HCT116 (cell line): ENCODE results near the gene RANBP1. TPM values are rescaled to one million over a fixed set of nuclear protein-coding genes. Genes with fewer than 3 reads are reported as not detected.

Experiments
- ATAC-seq: fragments of 200-7000 bp; cut with Tn5 transposase; 2 replicates; pipeline ENCODE4 v1.9.1; 2020; ENCODE audit warnings: mild to moderate bottlenecking, moderate library complexity
- BruUV-seq: library from RNA; stranded (reverse); fragments of 400-500 nt; replicated peaks from 2 replicates; lab custom pipeline; 2021; lab: Mats Ljungman, UMichigan
- CTCF ChIA-PET: fragments of 300-600 bp; sonication (Branson Sonifier 250); formaldehyde crosslinking; loops from one replicate; lab custom pipeline; 2021; ENCODE audit warnings: antibody characterized with exemption; lab: Charles Lee
- POLR2A ChIA-PET: fragments of 300-600, 350-600 bp; sonication (Branson Sonifier 250); formaldehyde crosslinking; loops from one replicate; lab custom pipeline; 2021; ENCODE audit warnings: antibody characterized with exemption; lab: Charles Lee
- RAD21 ChIA-PET, 2 experiments: fragments of 300-600 bp; sonication (Branson Sonifier 250); formaldehyde crosslinking; loops; one replicate each; lab custom pipeline; 2023; ENCODE audit warnings: low total read pairs in 2 of 2; ENCODE audit not compliant: uncharacterized antibody in 2 of 2, unreplicated experiment in 2 of 2, low non-redundant PET in 1 of 2; lab: Charles Lee
- DNase-seq: peaks from one replicate; pipeline ENCODE4 v3.0.0-alpha.2; 2010; ENCODE audit warnings: low read depth, low spot score
- H2AFZ ChIP-seq: fragments of 200-600 bp; shearing (Covaris generic), sonication (generic); 2 replicates; pipeline ENCODE4 v1.6.1; 2017; ENCODE audit warnings: low read depth, mixed run types, mixed read lengths, antibody characterized with exemption, low read length; ENCODE audit not compliant: poor library complexity, severe bottlenecking
- H3K27ac ChIP-seq: 2 replicates; pipeline ENCODE4 v1.5.1; 2012; ENCODE audit warnings: low read depth, low read length
- H3K27me3 ChIP-seq: fragments of 200-600 bp; sonication (generic); 2 replicates; pipeline ENCODE4 v1.6.1; 2016; ENCODE audit warnings: mixed run types, low read length, mixed read lengths; ENCODE audit not compliant: insufficient read depth
- H3K36me3 ChIP-seq, 2 experiments: fragments of 200-500 bp in 1 of 2; fragments of 200-600 bp in 1 of 2; sonication (Bioruptor generic) in 1 of 2; sonication (generic) in 1 of 2; 2 replicates each; pipeline versions ENCODE4 v1.5.1 to v1.6.1; 2014 to 2016; ENCODE audit warnings: low read length in 2 of 2, inconsistent platforms in 1 of 2, mixed read lengths in 1 of 2, mixed run types in 1 of 2; ENCODE audit not compliant: insufficient read depth in 2 of 2, control insufficient read depth in 1 of 2
- H3K4me1 ChIP-seq, 2 experiments: fragments of 200-600 bp in 1 of 2; sonication (generic) in 1 of 2; 2 replicates each; pipeline versions ENCODE4 v1.5.1 to v1.6.1; 2012 to 2017; ENCODE audit warnings: low read length in 2 of 2, inconsistent platforms in 1 of 2, mild to moderate bottlenecking in 1 of 2, mixed read lengths in 1 of 2, mixed run types in 1 of 2, moderate library complexity in 1 of 2; ENCODE audit not compliant: insufficient read depth in 2 of 2, control insufficient read depth in 1 of 2
- H3K4me2 ChIP-seq: fragments of 200-600 bp; sonication (generic); 2 replicates; pipeline ENCODE4 v1.6.1; 2017; ENCODE audit warnings: mixed run types, low read length, mixed read lengths
- H3K4me3 ChIP-seq, 2 experiments: fragments of 200-600 bp in 1 of 2; sonication (generic) in 1 of 2; replicated peaks in 1 of 2; 2 replicates each; pipeline ENCODE4 v1.5.1; 2011 to 2016; ENCODE audit warnings: low read length in 2 of 2, control low read depth in 1 of 2, low read depth in 1 of 2, mild to moderate bottlenecking in 1 of 2, mixed read lengths in 1 of 2, mixed run types in 1 of 2
- H3K79me2 ChIP-seq: fragments of 200-600 bp; sonication (generic); 2 replicates; pipeline ENCODE4 v1.6.1; 2017; ENCODE audit warnings: mild to moderate bottlenecking, mixed run types, low read length, moderate library complexity, mixed read lengths; ENCODE audit not compliant: insufficient read depth
- H3K9ac ChIP-seq: fragments of 200-600 bp; sonication (generic); 2 replicates; pipeline ENCODE4 v1.6.1; 2016; ENCODE audit warnings: low read length, mixed read lengths
- H3K9me2 ChIP-seq: fragments of 200-600 bp; sonication (generic), shearing (Covaris generic); 2 replicates; pipeline ENCODE4 v1.6.1; 2017; ENCODE audit warnings: mixed run types, mild to moderate bottlenecking, moderate library complexity; ENCODE audit not compliant: insufficient read depth
- H3K9me3 ChIP-seq, 2 experiments: fragments of 200-500 bp in 1 of 2; fragments of 200-600 bp in 1 of 2; sonication (Bioruptor generic) in 1 of 2; sonication (generic) in 1 of 2; 2 replicates each; pipeline ENCODE4 v1.6.1; 2014 to 2017; ENCODE audit warnings: low read length in 2 of 2, mixed read lengths in 2 of 2, inconsistent platforms in 1 of 2, low read depth in 1 of 2, mild to moderate bottlenecking in 1 of 2, mixed run types in 1 of 2, moderate library complexity in 1 of 2; ENCODE audit not compliant: control insufficient read depth in 1 of 2, insufficient read depth in 1 of 2
- H4K20me1 ChIP-seq: fragments of 200-600 bp; sonication (generic), shearing (Covaris generic); 2 replicates; pipeline ENCODE4 v1.6.1; 2017; ENCODE audit warnings: mixed run types, mild to moderate bottlenecking, moderate library complexity; ENCODE audit not compliant: insufficient read depth
- EGR1 ChIP-seq: IDR thresholded peaks from 2 replicates; pipeline ENCODE4 v1.6.1; 2012; ENCODE audit warnings: low read depth
- FOSL1 ChIP-seq: IDR thresholded peaks from 2 replicates; pipeline ENCODE4 v1.6.1; 2012; ENCODE audit warnings: low read depth
- POLR2AphosphoS5 ChIP-seq: IDR thresholded peaks from 2 replicates; pipeline ENCODE4 v1.6.1; 2011; ENCODE audit warnings: mild to moderate bottlenecking, low read depth, low read length, moderate library complexity
- RAD21 ChIP-seq: IDR thresholded peaks from 2 replicates; pipeline ENCODE4 v1.6.1; 2012; ENCODE audit warnings: low read depth, mild to moderate bottlenecking
- SIN3A ChIP-seq: IDR thresholded peaks from 2 replicates; pipeline ENCODE4 v1.6.1; 2012; ENCODE audit warnings: low read depth
- ZFX ChIP-seq: fragments of 450-650 bp; IDR thresholded peaks from 2 replicates; pipeline ENCODE4 v1.6.1; 2017
- ZNF274 ChIP-seq: fragments of 200-500 bp; sonication (Bioruptor generic); IDR thresholded peaks from 2 replicates; pipeline ENCODE4 v1.6.1; 2014; ENCODE audit warnings: mild to moderate bottlenecking, low read depth, low read length, inconsistent platforms
- intact Hi-C: fragments of 100-400 bp; cut with micrococcal nuclease; formaldehyde crosslinking; loops from 2 replicates; pipeline ENCODE4 v1.10.0; 2022
- total RNA-seq: library from RNA; stranded (reverse); gene quantifications from one replicate; pipeline ENCODE4 v1.2.1, GENCODE V29; 2021; ENCODE audit not compliant: unreplicated experiment
- TF ChIP-seq, protein P1 (sequence below): IDR thresholded peaks from 2 replicates; pipeline ENCODE4 v1.6.1; 2012
- TF ChIP-seq, protein P2 (sequence below): IDR thresholded peaks from 2 replicates; pipeline ENCODE4 v1.6.1; 2011; ENCODE audit warnings: mild to moderate bottlenecking, low read length, moderate library complexity; ENCODE audit not compliant: insufficient replicate concordance; ENCODE audit errors: extremely low read depth

RANBP1 gene
- total RNA-seq, 1 experiment from 2014 or later = 351 TPM

- ChIA-PET CTCF (no interaction called here), POLR2A (no interaction called here), RAD21 (no interaction called here)
- no peaks in the 10 kb centered on the region for H3K27me3 ChIP-seq
- no peak for TF ChIP-seq ZFX
- no peak for TF ChIP-seq EGR1
- TF ChIP-seq POLR2AphosphoS5 = no peak
- no peak for TF ChIP-seq FOSL1
- TF ChIP-seq, protein P1, sequence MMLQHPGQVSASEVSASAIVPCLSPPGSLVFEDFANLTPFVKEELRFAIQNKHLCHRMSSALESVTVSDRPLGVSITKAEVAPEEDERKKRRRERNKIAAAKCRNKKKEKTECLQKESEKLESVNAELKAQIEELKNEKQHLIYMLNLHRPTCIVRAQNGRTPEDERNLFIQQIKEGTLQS = no peak
- TF ChIP-seq, protein P2, sequence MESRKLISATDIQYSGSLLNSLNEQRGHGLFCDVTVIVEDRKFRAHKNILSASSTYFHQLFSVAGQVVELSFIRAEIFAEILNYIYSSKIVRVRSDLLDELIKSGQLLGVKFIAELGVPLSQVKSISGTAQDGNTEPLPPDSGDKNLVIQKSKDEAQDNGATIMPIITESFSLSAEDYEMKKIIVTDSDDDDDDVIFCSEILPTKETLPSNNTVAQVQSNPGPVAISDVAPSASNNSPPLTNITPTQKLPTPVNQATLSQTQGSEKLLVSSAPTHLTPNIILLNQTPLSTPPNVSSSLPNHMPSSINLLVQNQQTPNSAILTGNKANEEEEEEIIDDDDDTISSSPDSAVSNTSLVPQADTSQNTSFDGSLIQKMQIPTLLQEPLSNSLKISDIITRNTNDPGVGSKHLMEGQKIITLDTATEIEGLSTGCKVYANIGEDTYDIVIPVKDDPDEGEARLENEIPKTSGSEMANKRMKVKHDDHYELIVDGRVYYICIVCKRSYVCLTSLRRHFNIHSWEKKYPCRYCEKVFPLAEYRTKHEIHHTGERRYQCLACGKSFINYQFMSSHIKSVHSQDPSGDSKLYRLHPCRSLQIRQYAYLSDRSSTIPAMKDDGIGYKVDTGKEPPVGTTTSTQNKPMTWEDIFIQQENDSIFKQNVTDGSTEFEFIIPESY = no peak
- no peak for TF ChIP-seq RAD21
- no peak for TF ChIP-seq ZNF274
- TF ChIP-seq SIN3A = no peak
- H3K9me3 ChIP-seq = no peaks in the 10 kb centered on the region
- ATAC-seq = no peak
- H3K4me3 ChIP-seq = no peak overlapping the region
- H3K4me2 ChIP-seq = no peak overlapping the region
- no peak for DNase-seq
- H3K79me2 ChIP-seq = peaks cover 54% of the 10 kb centered on the region
- BruUV-seq = TSS peak; percentile 16
- H2AFZ ChIP-seq = no peak overlapping the region
- H3K4me1 ChIP-seq = peaks cover 4 to 12% of the 10 kb centered on the region in 2 experiments; a peak in 2 of 4 replicates
- intact Hi-C loops = no loop called here
- no peaks in the 10 kb centered on the region for H4K20me1 ChIP-seq
- H3K9me2 ChIP-seq = no peaks in the 10 kb centered on the region
- H3K9ac ChIP-seq = no peak overlapping the region
- H3K36me3 ChIP-seq = peaks cover 5 to 12% of the 10 kb centered on the region in 2 experiments; a peak in 2 of 4 replicates
- no peak overlapping the region for H3K27ac ChIP-seq
Measured at GRCh38 chr22:20139391-20140106, 23.6 kb downstream of the RANBP1 start.
